Measurements from ENCODE around the gene ROR2. TPM values are rescaled to one million over a fixed set of nuclear protein-coding genes. Genes with fewer than 3 reads are reported as not detected.

Gene ROR2
- total RNA-seq, 1 experiment from 2014 or later, result 5.9 TPM

DNA sequence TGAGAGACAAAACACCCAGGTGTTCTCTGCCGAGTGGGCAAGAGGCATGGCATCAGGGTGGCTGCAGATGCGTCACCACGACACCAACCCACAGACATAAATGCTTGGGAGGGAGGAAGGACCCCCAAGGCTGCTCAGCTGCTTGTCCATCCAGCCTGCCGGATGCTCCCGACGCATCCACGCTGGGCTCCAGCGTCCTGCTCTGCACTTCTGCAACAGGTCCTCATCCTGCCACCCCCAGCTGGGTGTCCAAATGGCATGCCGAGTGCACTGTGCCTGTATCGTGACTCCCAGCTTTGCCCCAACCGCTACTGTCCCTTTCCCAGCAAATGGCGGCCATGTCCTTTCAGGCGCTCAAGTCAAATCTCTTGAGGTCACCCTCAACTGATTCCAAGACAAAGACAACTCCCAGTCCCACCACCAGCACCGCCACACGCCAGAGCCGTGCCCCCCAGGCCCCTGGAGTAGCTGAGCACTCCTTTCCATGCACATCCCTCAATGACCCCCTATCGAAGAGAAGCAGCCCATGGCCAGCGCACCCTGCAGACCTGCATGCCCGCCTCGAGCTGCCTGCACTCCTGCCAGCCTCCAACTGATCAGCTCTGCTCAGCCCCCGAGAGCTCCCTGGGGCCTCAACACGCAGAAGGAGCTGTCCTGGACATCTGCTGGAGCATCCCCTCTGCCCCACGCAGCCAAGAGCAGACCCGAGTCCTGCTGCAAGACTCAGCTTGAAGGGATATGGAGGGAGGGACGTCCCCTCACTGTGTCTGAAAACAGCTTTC is 116.7 kb downstream of the ROR2 start:
- Histone ChIP-seq H3K27me3 (ENCODE audit: control insufficient read depth, insufficient read depth, low read length) (no peaks in the 10 kb centered on the region), H3K4me1 (ENCODE audit: control insufficient read depth, insufficient read depth, low read length) (no peaks in the 10 kb centered on the region; the same call in 1 of the 2 replicates), H3K9me3 (ENCODE audit: control insufficient read depth, insufficient read depth, low read depth, low read length) (no peaks in the 10 kb centered on the region), H3K36me3 (ENCODE audit: control insufficient read depth, insufficient read depth, low read length) (no peaks in the 10 kb centered on the region), H3K27ac (ENCODE audit: low read length) (no peak overlapping the region), H3K4me3 (ENCODE audit: low read depth in 2 of 2, low read length in 2 of 2) (no peak overlapping the region)
- ChIA-PET POLR2A (no interaction called here), CTCF (no interaction called here)
- DNase-seq (ENCODE audit: low read depth, low spot score), result no peak
- in situ Hi-C loops (cut with HindIII; ENCODE audit: low pct_unique_long_range_greater_than_20kb, low sequenced_read_pairs) (no loop called here), intact Hi-C loops (cut with micrococcal nuclease; ENCODE audit: unreplicated experiment) (no loop called here)
- ATAC-seq, result no peak
- TF ChIP-seq, protein P1, sequence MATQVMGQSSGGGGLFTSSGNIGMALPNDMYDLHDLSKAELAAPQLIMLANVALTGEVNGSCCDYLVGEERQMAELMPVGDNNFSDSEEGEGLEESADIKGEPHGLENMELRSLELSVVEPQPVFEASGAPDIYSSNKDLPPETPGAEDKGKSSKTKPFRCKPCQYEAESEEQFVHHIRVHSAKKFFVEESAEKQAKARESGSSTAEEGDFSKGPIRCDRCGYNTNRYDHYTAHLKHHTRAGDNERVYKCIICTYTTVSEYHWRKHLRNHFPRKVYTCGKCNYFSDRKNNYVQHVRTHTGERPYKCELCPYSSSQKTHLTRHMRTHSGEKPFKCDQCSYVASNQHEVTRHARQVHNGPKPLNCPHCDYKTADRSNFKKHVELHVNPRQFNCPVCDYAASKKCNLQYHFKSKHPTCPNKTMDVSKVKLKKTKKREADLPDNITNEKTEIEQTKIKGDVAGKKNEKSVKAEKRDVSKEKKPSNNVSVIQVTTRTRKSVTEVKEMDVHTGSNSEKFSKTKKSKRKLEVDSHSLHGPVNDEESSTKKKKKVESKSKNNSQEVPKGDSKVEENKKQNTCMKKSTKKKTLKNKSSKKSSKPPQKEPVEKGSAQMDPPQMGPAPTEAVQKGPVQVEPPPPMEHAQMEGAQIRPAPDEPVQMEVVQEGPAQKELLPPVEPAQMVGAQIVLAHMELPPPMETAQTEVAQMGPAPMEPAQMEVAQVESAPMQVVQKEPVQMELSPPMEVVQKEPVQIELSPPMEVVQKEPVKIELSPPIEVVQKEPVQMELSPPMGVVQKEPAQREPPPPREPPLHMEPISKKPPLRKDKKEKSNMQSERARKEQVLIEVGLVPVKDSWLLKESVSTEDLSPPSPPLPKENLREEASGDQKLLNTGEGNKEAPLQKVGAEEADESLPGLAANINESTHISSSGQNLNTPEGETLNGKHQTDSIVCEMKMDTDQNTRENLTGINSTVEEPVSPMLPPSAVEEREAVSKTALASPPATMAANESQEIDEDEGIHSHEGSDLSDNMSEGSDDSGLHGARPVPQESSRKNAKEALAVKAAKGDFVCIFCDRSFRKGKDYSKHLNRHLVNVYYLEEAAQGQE (IDR thresholded peaks at IDR 0.05; ENCODE audit: insufficient read depth in 1 of 2, low read depth in 2 of 2, low read length in 1 of 2), result no peak
- no peak for TF ChIP-seq TCF7L2 (IDR thresholded peaks at IDR 0.05; ENCODE audit: low read depth, low read length)
- TF ChIP-seq POLR2AphosphoS5 (IDR thresholded peaks at IDR 0.05; ENCODE audit: low read depth, low read length), result no peak
- TF ChIP-seq, protein P2, sequence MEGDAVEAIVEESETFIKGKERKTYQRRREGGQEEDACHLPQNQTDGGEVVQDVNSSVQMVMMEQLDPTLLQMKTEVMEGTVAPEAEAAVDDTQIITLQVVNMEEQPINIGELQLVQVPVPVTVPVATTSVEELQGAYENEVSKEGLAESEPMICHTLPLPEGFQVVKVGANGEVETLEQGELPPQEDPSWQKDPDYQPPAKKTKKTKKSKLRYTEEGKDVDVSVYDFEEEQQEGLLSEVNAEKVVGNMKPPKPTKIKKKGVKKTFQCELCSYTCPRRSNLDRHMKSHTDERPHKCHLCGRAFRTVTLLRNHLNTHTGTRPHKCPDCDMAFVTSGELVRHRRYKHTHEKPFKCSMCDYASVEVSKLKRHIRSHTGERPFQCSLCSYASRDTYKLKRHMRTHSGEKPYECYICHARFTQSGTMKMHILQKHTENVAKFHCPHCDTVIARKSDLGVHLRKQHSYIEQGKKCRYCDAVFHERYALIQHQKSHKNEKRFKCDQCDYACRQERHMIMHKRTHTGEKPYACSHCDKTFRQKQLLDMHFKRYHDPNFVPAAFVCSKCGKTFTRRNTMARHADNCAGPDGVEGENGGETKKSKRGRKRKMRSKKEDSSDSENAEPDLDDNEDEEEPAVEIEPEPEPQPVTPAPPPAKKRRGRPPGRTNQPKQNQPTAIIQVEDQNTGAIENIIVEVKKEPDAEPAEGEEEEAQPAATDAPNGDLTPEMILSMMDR (IDR thresholded peaks at IDR 0.05), result no peak
- no peak for TF ChIP-seq SIN3A (IDR thresholded peaks at IDR 0.05; ENCODE audit: borderline replicate concordance, insufficient read depth, low read depth, low read length)
- BruUV-seq (replicated peaks), result no TSS peak

- DNase-seq (ENCODE audit: low read depth, low spot score), result no peak
- Histone ChIP-seq H3K27me3 (ENCODE audit: control insufficient read depth, insufficient read depth, low read length) (no peaks in the 10 kb centered on the region), H3K27ac (ENCODE audit: low read length) (no peak overlapping the region), H3K36me3 (ENCODE audit: control insufficient read depth, insufficient read depth, low read length) (no peaks in the 10 kb centered on the region), H3K9me3 (ENCODE audit: control insufficient read depth, insufficient read depth, low read depth, low read length) (no peaks in the 10 kb centered on the region), H3K4me1 (ENCODE audit: control insufficient read depth, insufficient read depth, low read length) (no peaks in the 10 kb centered on the region), H3K4me3 (ENCODE audit: low read depth in 2 of 2, low read length in 2 of 2) (no peak overlapping the region)
- ChIA-PET POLR2A (no interaction called here), CTCF (no interaction called here)
- BruUV-seq (replicated peaks), result no TSS peak
- ATAC-seq, result no peak
- intact Hi-C loops (cut with micrococcal nuclease; ENCODE audit: unreplicated experiment), result no loop called here
- in situ Hi-C loops (cut with HindIII; ENCODE audit: low pct_unique_long_range_greater_than_20kb, low sequenced_read_pairs), result no loop called here
- TF ChIP-seq POLR2AphosphoS5 (IDR thresholded peaks at IDR 0.05; ENCODE audit: low read depth, low read length) (no peak), SIN3A (IDR thresholded peaks at IDR 0.05; ENCODE audit: borderline replicate concordance, insufficient read depth, low read depth, low read length) (no peak), TCF7L2 (IDR thresholded peaks at IDR 0.05; ENCODE audit: low read depth, low read length) (no peak)
- TF ChIP-seq, protein P1 (IDR thresholded peaks at IDR 0.05; ENCODE audit: insufficient read depth in 1 of 2, low read depth in 2 of 2, low read length in 1 of 2), result no peak
- TF ChIP-seq, protein P2 (IDR thresholded peaks at IDR 0.05), result no peak
Measured at GRCh38 chr9:91832322-91832721, 117.7 kb downstream of the ROR2 start.

Data from Panc1 (cell line).